CD4-positive, alpha-beta T cell treated with Interleukin-15 for 4 hours (primary cell): ENCODE measurements around the gene NFASC.

ENCODE experiments used
- DNase-seq: peaks from one replicate; pipeline ENCODE4 v3.0.0-alpha.2; 2020; ENCODE audit warnings: low spot score

Gene NFASC

DNA sequence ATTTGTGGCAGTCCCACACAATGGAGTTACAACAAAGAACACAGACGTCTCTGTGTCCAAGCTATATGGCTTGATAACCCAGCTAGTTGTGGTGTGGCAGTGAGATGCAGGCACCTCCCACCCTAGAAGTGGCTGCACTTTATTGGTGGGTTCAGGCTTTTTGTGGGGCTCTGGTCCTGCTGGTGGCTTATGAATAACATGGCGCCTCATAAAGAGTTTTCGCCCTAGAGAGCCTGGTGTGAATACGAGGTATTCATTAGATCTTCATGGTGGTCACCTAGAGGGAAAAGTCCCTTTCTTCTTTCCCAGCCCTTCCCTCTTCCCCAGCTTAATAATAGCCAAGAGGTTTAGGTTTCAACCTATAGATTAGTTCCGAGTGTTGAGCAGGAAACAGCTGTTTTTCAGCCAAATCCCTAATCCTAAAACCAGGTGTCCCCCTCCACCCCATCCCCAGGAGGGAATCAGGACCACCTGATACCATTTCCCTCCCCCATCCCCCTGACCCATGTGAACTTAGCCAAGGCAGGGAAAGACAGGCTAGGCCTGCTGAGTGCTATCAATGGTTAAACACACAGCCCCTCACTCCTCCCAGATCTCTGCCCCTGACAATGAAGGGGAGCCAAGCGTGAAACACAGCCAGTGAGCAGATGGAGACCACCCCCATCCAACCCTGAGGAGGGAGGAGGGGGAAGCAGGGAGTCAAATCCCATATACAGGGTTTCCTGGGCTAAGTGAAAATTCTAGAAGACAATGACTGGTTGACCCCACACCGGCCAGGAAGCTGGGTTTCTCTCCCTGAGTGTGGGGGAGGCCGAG lies 58.2 kb downstream of the NFASC start:
- no peak for DNase-seq

DNA sequence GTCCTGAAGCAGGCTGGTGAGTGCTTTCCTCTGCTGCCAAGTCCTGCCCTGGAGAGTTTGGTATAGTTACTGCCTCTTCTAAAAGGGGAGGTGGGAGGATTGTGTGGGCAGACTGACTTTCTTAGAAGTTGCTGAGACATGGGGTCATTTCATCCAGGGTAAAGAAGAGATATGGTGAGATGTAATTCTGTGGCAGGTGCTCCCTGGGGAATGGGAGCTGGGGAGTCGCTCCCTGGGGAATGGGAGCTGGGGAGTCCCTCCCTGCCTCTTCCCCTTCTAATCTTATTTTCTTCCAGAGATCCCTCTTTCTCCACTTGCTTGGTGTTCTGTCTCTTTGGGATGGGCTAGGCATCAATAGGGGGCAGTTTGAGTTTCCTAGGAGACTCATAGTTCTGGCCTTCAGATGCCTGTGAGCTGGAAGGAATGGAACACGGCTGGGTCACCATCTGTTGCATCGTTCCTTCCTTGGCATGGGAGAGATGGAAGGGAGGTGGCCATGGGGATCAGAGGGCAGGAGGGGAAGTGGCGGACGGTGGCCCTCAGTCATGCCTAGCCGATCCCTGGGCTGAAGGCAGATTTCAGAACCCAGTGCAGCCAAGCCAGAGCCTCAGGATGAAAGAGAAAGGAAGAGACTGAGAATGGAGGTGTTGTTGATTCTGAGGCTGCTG lies 59.0 kb downstream of the NFASC start:
- DNase-seq: no peak

DNA sequence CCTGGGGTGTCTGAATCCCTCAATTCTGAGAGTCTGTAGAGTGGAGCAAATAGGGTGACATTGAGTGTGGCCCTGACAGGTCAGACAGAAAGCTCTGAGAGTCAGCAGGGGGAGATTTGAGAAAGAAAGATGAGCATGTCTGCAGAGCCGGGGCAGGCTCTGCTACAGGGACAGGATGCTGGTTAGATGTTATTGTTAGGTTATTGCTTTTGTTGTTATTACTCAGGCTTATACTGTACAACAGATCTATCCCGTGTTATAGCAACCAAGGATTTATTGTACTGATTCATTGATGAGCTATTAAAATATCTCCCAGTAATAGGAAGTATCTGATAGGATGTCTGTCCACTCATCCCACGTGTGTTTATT lies 59.5 kb downstream of the NFASC start:
- no peak for DNase-seq

DNA sequence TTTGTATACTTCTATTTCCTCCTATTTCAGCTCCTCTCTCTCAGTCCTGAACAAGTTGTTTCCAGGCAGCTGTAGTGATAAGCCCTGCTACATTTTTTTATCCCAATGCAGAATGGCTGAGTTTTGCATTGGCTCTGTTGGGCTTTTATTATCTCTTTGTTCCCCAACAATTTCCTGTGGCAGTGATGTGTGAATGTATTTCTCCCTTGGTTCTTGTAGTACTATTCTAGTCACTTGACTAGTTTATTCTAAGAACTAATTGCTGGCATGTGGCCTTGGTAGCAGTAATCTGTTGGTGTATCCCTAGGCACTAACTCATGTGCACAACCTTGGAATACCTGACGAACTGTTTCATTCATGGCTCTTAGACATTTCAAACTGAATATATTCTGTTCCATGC lies 60.7 kb downstream of the NFASC start:
- DNase-seq: no peak

DNA sequence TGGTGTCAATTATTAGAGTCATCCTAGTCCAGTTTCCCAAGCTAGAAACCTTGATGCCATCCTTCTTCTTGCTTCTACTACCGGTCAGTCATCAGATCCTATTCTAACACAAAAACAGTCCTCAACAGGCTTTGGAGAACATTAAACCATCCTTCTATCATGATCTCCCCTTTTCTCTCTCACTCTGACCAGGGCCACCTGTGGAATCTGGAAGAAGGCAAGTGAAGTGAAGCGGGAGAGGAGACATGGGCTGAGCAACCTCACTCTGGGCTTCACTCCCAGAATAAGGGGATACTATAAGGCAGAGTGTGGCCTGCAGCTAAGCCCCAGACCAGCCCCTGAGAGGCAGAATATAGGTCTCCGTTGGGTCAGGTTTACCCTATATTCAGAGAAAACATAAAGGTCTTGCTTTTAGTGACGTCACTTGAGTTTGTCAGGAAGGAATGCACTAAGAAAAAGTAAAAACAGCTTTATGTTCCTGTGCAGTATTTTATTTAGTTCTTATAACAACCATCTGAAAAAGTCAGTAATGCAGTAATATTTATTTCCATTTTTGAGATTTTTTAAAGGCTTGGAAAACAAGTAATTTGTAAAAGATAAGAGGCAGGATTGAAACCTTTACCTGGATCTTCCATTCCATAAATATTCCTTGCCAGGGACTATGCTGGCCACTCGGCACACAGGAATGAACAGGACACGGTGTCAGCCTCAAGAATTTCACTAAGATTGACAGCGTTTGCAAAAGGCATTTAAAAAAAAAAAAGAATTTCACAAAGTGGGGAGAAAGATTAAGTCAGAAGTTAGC lies 61.3 kb downstream of the NFASC start:
- no peak for DNase-seq

DNA sequence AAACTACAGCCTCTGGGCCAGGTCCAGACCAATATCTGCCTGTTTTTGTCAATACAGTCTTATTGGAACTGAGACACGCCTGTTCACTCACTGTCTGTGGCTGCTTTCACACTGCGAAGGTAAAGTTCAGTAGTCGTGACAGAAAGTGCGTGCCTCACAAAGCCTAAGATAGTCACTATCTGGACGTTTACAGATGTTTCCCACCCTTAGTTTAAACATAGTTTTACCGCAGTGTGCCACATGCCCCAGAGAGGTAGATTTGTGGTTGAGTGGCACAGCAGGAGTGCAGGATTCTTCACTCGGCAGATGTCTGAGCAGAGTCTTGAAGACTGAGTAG lies 61.9 kb downstream of the NFASC start:
- no peak for DNase-seq

DNA sequence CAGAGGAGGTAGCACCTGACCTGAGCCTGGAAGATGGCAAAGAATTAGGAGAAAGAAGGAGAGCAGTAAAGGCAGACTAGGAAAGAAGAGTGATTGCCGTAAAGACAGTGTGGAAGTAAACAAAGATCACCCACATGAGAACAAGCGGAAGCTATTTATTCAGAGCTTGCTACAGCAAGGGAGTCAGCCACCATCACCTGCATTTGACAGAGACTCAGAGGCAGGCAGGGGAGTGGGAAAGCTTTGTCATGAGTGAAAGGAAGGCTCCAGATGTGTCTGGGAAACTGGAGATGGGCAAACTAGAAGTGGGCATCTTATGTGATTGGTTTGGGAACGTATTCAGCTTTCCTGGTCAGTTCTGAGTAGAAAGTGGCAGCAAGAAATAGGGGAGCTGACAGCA lies 64.5 kb downstream of the NFASC start:
- no peak for DNase-seq

DNA sequence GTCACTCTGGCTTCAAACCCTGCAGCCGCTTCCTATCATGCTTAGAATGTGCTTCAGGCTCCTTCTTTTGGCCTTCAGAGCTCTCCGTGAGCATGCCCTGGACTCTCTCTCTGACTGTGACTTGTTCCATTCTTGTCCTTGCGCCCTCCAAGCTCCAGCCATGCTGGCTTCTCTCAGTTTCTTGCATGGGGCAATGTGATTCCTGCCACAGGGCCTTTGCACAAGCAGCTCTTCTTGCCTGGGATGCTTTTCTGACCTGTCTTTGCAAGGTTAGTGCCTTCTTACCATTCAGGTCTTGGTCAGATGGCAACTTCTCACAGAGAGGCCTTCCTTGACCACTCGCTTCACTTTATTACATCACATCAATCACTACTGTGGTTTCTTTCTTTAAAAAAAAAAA lies 66.1 kb downstream of the NFASC start:
- no peak for DNase-seq

DNA sequence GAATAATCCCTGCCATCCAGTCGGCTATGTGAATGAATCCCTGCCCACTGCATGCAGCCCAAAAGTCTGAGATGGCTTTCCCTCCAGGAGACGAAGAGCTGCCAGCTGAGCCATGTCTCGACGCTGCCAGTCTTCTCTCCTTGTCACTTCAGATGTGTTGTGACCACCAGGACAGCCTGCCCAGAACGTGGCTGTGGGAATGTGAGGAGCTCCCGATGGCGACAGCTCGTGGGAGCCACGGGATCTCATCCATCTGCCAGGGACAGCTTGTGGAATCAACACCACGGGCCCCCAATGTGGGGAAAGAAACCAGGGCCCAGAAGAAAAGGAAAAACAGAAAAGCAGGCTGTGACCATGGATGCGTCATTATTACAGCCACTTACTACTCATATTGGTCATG lies 67.2 kb downstream of the NFASC start:
- DNase-seq: no peak

DNA sequence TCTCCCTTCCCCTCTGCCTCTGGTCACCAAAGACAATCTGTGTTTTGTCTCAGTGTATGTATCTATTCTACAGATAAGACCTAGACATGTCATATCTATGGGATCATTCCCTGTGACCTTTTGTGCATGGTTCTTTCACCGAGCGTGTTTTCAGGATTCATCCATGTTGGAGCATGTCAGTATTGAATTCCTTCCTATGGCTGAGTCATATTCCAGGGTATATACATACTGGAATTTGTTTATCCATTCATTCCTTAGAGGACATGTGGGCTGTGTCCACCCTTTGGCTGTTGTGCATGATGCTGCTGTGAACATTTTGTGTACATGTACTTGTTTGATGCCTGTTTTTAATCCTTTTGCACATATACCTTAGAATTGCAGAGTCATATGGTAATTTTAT lies 69.9 kb downstream of the NFASC start:
- DNase-seq: no peak

DNA sequence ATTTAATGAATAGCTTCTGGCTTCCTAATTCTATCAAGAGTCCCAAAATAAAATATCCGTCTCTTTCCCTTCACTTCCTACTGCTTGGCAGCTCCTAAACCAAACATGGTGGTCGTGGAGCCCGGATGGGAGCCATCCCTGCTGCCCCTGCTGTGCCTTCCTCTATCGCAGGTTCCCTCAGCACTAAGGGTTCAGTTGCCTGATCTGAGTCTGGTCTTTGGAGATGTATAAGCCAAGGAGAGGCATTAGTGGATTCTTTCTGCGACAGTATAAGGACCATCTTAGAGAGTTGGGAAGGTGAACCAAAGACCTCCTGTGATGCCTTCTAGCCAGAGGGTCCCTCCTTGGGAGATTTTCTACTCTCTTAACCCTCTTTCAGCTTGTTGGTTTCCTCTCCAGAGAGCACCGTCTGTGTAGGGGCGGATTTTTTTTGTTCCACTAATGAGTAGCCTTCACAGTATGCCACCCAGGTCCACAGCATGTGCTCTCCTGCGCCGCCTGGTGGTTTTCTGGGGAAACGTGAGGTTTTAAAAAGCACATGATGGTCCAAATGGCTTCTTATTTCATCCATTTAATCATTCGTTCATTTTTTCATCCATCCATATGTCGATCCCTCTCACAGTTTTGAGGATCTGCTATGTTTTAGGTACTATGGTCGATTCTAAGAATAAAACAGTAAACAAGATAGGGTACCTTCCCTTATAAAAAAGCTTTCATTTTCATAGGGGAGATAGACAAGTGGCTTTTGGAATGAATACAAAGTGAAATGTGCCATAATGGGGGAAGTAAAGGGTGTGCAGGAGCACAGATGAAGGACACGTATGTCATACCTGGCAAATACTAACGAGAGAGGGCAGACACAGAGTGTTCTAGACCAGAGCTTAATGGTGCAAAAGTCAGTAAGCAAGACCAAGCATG lies 71.0 kb downstream of the NFASC start:
- peak; percentile 36 for DNase-seq

DNA sequence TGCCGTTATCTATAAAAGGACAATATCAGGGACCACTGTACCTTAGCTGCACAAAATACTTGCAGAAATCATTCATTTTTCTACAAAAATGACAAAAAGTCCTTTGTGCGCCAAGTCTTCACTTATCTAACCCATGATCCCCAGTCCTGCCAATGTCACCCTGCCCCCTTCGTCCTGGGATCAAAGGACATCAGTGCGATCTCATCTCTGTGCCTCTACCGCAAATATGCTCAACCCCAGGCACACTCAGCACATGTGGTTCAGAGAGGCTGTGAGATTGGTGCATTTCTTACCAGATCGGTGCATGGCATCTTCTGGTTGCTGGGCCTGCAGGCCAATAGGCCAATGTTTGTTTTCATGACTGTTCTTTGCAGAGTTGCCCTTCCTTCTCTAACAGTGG lies 72.8 kb downstream of the NFASC start:
- no peak for DNase-seq

DNA sequence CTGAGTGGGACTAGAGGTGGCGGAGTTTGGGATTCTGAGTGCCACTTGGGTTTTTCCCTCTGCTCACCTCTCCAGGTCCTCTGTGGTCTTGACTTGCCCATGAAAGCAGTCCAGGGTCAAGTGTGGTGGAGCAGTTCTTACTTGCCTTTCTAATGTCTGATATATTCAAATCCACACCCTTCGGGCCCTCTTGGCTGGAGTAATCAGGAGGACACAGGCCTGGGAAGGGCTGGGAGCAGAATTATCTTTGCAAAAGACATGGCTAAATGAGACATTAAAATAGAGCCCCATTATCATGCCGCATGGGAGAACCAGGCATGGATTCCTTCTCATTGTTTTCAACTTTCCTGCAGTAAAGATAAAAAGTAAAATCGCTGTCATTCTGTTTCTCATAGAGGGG lies 74.0 kb downstream of the NFASC start:
- DNase-seq: no peak

DNA sequence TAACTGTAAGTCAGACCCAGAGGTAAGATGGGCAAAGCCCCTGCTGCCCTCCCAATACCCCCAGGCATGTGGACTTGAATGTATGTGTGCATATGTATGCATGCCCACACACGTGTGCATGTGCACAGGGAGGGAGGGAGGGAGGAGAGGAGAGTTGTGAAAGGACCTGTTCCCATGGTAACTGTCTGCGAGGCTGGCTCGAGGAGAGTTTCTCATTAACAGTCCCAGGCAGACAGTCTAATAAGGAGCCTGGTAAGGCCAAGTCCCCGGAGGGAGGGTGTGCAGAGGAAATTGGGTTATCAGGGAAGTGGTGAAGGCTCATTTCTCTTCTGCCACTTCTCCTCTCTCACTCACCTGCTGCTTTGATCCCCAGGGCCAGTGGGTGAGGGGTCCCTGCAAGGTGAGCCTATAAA lies 74.9 kb downstream of the NFASC start:
- DNase-seq: no peak

DNA sequence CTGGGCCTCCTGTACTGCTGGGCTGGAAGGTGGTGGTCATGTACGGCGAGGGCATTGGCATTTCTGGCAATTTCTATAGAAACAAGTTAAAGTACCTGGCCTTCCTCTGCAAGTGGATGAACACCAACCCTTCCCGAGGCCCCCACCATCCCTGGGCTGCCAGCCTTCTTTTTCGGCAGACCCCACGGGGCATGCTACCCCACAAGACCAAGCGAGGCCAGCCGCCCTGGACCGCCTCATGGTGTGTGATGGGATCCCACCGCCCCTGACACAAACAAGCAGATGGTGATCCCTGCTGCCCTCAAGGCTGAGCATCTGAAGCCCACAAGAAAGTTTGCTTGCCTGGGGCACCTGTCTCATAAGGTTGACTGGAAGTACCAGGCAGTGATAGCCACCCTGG lies 76.0 kb downstream of the NFASC start:
- DNase-seq: no peak

DNA sequence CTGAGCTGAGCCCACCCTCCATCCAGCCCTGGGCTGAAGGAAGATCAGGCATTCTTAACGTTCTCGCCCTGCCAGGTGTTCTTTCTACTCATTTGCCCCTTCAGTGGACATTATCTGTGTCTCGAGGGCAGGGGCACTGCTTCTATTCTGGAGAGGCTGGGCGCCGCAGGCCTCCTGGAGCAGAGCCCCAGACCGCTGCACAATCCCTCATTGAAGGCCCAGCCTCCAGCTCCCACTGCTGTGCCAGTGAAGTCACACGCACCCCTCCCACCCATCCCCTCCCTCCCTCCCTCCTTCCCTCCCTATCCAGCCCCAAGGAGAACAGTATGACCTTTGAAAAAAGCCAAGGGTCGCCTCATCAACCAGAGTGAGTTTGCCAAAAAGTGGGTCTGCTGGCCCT lies 76.7 kb downstream of the NFASC start:
- no peak for DNase-seq

DNA sequence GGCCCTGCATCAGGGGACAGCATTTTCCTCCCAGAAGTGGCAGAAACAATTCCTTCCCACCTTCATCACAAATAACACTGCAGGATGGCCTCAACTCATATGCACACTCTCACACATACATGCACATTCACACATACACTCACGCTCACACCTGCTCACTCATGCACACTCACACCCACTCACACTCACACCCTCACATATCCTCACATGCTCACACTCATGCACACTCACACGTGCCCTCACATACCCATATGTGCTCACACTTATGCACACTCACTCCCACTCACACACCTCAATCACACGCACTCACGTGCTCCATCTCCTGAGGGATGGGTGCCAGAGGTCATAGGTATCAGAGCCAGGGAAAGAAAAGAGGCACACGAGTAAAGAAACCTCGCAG lies 77.1 kb downstream of the NFASC start:
- no peak for DNase-seq

DNA sequence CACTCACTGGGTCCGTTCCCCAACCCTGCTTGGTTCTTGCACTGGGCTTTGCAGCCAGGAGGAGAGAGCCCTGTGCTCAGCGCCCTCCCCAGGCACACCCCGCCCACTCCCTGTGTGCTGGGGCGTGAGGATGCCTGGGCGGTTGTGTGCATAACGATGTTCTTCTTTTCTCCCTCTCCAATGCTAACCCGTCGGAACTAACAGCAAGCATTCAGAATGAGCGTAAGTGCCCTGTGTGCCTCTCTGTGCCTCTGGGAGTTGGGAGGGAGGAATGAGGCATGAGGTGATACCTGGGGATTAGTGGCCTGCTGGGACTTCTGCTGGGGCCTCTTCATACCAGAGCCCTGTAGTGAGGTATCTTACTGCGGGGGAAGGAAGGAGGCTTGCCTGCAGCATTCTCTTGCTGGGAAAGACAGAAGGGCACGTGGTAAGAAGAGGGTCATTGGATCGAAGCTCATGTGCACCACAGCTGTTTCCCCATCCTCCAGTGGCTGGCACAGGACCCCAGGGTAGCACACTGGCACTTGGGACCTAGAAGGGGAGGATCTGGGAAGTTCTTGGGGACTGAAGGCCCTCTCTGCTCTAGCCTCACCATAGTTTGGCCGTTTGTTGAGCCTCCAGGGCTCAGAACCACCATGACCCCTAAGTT lies 79.8 kb downstream of the NFASC start:
- DNase-seq: no peak

DNA sequence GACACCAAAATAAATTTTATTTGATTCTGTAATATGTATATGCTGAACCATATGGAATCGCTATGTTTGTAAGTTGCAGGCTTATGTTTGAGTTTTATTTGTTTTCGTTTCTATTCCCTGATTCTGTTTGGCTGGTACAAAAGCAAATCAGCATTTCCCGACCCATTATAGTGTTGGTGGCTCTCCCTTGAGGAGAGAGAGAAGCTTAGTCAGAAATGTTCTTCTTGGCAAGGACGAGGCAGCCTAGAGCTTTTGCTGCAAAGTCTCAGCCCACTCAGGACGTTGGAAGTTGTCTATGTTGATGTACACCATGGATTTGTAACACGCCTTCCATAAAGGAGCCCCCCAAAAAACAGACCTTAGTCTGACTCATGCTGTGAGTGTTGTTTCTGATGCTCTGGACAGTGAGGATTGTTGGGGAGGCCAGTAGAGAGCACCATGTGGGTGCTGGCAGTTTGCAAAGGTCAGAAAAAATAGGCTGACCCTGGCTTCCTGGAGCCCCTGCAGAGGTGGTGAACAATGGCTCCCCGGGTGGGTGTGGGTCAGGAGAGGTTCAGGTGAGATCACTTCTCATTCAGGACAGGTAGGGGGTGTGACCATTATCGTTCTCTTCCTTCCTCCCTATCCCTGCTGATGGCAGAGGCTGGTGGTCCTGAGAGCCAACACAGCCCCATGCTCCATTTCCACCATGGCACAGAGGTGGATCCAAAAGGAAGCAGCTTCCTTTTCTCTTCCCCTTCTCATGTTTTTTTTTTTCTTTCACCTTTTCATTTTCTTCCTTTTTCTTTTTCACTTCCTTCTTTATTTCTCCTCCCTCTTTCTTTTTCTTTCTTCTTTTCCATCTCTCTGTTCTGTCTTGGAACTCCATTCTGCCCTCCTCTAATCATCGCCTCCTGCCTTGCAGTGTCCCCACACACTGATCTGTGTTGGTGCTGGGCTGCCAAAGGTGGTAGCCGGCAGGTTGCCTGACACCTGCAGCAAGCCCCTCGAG lies 88.0 kb downstream of the NFASC start:
- no peak for DNase-seq

DNA sequence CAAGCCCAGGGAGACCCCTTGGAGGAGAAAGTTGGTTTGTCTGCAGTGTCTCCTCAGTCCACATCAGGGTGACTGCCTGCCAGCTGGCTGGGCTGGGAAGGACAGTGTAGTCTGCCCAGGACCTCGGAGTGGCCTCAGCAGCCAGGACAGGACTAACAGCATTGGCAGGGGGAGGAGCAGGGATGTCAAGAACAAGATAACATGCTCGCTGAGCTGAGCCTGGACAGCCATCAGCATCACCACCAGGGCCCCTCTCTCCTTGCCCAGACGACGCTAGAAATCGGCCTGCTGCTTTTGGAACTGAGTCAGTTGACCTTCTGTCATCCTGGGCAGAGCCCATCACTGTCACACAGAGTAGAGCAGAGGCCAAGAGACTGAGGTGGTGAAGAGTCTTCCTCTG lies 88.7 kb downstream of the NFASC start:
- no peak for DNase-seq
